ENCODE results near the gene ZNF692.

ZNF692 gene

GRCh38 chr1:248824301-248824700, 34.6 kb downstream of the ZNF692 start:
- DNase-seq: no peak

- DNase-seq: no peak
Measured at GRCh38 chr1:248823517-248824001, 35.3 kb downstream of the ZNF692 start.

GRCh38 chr1:248822148-248823032, 36.5 kb downstream of the ZNF692 start:
- DNase-seq: no peak

GRCh38 chr1:248821641-248822040, 37.2 kb downstream of the ZNF692 start:
- DNase-seq: no peak

GRCh38 chr1:248821101-248821500, 37.8 kb downstream of the ZNF692 start:
- DNase-seq: no peak

- DNase-seq: no peak
Measured at GRCh38 chr1:248820041-248820585, 38.8 kb downstream of the ZNF692 start.

- DNase-seq: no peak
Measured at GRCh38 chr1:248818505-248819374, 40.1 kb downstream of the ZNF692 start.

GRCh38 chr1:248817065-248817464, 41.8 kb downstream of the ZNF692 start:
- no peak for DNase-seq

GRCh38 chr1:248816042-248816851, 42.6 kb downstream of the ZNF692 start:
- DNase-seq: no peak

GRCh38 chr1:248815407-248816034, 43.4 kb downstream of the ZNF692 start:
- no peak for DNase-seq

GRCh38 chr1:248814351-248814750, 44.5 kb downstream of the ZNF692 start:
- no peak for DNase-seq

- DNase-seq: no peak
Measured at GRCh38 chr1:248813546-248813945, 45.3 kb downstream of the ZNF692 start.

- DNase-seq: no peak
Measured at GRCh38 chr1:248812736-248813425, 46.0 kb downstream of the ZNF692 start.

GRCh38 chr1:248811514-248812490, 47.1 kb downstream of the ZNF692 start:
- no peak for DNase-seq

- DNase-seq: peak; percentile 11 to 59
Measured at GRCh38 chr1:248810727-248811513, 48.0 kb downstream of the ZNF692 start.

GRCh38 chr1:248810000-248810726, 48.7 kb downstream of the ZNF692 start:
- DNase-seq: no peak

- DNase-seq: no peak
Measured at GRCh38 chr1:248808876-248809275, 50.0 kb downstream of the ZNF692 start.

GRCh38 chr1:248807067-248807737, 51.7 kb downstream of the ZNF692 start:
- DNase-seq: peak in 1 of 2 experiments; percentile 24
